Fibroblast of gingiva (primary cell): Measurements from ENCODE around the gene DMKN.
A peak's percentile ranks its signal among the peaks of the same experiment; 100 is the strongest.

Experiments
- DNase-seq: peaks from one replicate; pipeline ENCODE4 v3.0.0-alpha.2; 2011; ENCODE audit warnings: low read depth

The DMKN gene, protein sequence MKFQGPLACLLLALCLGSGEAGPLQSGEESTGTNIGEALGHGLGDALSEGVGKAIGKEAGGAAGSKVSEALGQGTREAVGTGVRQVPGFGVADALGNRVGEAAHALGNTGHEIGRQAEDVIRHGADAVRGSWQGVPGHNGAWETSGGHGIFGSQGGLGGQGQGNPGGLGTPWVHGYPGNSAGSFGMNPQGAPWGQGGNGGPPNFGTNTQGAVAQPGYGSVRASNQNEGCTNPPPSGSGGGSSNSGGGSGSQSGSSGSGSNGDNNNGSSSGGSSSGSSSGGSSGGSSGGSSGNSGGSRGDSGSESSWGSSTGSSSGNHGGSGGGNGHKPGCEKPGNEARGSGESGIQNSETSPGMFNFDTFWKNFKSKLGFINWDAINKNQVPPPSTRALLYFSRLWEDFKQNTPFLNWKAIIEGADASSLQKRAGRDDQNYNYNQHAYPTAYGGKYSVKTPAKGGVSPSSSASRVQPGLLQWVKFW

GRCh38 chr19:35513628-35514281 lies at the start of gene DMKN:
Gene DMKN (minus strand): TSS chr19:35513649. CDS start chr19:35513475, 174 bp downstream.
- peak; percentile 62 for DNase-seq

DNA sequence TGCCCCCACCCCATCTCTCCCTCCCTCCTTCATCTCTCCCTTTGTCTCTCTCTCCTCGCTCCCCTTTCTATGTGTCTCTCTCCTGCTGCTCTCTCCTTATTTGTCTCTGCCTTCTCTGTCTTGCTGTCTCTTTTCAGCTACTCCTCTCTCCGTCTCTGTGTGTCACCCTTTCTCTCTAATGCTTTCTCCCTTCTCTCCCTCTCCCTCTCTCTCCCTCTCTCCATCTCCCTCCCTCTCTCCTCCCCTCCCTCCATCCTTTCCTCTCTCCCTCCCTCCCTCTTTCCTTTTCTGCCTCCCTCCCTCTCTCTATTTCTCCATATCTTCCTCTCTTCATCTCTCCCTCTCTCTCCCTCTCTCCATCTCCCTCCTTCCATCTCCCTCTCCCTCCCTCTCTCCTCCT lies 49.3 kb upstream of the DMKN start:
- DNase-seq = no peak

- DNase-seq = no peak
Measured at GRCh38 chr19:35562336-35562735, 48.9 kb upstream of the DMKN start.

DNA sequence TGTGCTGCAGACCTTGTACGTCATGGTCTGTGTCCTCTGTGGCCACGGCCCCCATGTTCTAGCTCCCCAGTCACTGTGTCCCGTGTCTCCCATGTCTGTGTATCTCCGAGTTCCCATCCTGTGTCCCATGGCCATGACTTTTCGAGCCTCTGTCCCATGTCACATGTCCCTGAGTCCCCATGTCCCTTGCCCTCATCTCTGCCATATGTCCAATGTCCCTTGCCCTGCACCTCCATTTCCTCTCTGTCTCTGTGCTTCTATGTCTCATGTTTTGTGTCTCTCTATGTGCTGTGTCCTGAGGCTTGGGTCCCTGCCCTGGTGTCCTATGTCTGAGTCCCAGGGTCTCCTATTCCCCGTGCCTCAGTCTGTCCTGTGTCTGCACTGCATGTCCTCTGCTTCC lies 48.0 kb upstream of the DMKN start:
- no peak for DNase-seq

GRCh38 chr19:35560677-35561076 lies 47.2 kb upstream of the DMKN start:
- DNase-seq = no peak

DNA sequence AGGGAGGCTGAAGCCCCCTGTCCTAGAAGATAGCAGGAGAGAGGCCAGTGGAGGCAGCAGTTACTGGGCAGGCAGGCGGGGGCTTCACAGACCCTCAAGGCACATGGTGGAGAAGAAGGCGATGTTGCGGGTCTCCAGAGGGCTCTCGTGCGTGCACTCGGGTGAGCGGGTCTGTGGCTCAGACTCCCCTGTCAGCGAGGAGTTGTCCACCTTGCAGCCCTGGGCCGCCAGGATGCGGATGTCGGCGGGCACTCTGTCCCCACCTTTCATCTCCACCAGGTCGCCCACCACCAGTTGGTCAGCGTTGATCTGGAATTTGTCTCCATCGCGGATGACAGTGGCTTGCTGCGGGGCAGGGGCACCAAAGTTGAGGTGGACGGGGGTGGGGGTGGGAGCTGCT lies 46.8 kb upstream of the DMKN start:
- DNase-seq = no peak

DNA sequence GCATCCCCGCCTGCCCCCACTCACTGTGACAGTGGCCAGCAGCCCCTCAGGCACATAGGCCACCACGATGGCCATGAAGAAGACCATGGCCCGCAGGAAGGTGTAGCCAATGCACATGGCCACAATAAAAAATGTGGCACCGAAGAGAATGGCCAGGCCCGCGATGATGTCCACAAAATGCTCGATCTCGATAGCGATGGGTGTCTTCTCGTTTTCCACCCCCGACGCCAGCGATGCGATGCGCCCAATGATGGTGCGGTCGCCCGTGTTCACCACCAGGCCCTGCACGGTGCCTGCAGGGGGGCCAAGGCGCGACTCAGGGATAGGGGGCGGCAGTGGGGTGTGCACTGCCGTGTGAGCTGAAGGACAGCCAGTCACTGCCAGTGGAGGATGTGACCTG lies 46.3 kb upstream of the DMKN start:
- DNase-seq = no peak

- DNase-seq = no peak
Measured at GRCh38 chr19:35559281-35559659, 45.8 kb upstream of the DMKN start.

- DNase-seq = no peak
Measured at GRCh38 chr19:35558400-35559280, 45.2 kb upstream of the DMKN start.

DNA sequence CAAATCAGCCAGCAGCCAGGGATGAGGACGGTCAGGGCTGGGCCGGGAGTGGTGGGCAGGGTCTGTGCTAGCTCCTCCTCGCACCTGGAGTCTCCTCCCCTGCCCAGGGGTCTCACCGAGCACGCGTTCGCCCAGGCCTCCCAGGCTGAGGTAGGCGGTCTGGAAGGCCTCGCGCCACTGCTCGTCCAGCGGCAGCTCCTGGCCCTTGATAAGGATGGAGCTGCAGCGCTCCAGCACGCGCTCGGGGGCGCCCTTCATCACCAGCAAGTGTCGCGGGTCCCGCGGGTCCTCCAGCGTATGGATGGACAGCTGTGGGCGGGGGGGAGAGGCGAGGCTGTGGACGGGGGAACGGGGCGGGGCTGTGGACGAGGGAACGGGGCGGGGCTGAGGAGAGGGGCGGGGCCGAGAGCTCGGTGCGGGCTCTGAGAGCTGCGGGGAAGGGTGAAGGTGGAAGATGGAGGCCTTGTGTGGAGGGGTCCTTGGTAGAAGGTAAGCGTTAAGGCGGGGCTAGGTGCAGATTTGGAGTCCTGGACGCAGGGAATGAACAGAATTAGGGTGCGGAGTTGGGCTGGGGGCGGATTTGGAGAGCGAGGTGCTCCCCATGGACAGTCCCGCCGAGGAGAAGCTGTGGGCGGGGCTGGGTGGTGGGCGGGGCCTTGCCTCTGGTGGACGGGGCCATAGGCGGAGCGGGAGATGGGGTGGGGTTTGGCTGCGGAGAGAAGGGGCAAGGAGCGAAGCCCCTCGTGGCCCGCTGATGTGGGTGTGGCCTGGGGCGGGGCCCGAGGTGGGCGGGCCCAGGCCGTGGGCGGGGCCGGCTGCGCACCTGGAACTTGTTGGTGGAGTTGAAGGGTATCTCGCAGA lies 44.3 kb upstream of the DMKN start:
- peak; percentile 23 for DNase-seq

GRCh38 chr19:35556846-35557538 lies 43.5 kb upstream of the DMKN start:
- no peak for DNase-seq

- no peak for DNase-seq
Measured at GRCh38 chr19:35556025-35556590, 42.7 kb upstream of the DMKN start.

DNA sequence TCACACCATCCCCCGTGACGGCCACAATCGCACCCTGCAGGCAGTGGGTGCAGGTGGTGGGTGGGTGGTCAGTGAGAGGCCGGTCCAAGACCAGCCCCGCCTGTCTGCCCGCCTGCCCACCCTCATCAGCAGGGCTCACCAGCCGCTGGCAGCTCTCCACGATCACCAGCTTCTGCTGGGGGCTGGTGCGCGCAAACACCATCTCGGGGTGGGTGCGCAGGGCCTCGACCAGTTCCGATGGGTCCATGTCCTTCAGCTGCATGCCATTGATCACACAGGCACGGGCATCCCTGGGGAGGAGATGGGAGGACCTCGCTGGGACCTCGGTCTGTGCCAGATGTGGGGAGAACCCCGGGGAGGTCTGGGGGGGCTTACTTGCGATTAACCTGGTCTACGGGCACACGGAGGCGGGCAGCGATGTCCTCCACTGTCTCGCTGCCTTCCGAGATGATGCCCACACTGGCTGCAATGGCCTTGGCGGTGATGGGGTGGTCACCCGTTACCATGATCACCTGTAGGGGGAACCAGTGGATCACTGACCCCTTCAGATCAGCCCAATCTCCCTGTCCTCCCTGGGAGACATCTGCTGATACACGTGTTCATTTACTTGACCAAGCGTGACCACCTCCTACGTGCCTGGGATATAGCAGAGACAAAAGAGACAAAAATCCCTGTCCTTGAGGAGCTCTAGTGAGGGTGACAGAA lies 42.0 kb upstream of the DMKN start:
- no peak for DNase-seq

- no peak for DNase-seq
Measured at GRCh38 chr19:35554076-35554475, 40.6 kb upstream of the DMKN start.

- DNase-seq = no peak
Measured at GRCh38 chr19:35553385-35554000, 40.0 kb upstream of the DMKN start.

- no peak for DNase-seq
Measured at GRCh38 chr19:35552534-35553384, 39.3 kb upstream of the DMKN start.

DNA sequence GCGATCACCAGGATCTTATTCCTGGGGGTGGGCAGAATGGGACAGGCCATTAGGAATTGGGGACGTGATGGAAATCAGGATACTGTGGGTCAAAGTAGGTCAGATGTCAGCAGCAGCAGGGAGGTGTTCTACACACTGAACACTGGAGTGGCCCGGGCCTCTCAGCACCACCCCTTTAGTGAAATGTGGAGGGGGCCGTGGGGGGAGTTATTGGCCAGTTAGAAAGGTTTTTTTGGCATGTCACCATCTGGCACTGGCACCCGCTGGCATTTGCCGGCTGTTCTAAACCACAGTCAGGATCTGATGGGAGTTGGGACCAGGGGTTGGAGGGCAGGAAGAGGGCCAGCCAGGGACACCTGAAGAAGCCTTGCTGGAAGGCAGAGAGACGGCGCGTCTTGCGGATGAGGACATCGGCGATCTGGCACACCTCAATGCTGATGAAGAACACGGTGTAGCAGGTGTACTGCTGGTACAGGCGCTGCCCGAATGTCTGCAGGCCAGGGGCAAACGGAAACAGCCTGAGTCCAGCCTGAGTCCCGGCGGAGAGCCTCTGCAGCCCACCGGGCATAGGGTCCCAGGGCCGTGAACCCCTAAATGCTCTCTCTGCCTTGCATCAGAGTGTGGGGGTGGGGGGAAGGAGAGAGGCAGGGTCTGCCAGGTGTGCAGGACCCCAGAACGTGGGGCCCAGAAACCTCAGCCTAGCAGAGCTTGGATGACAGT lies 37.8 kb upstream of the DMKN start:
- DNase-seq = no peak
